Esophagus squamous epithelium (tissue), 4 donors: Measurements from ENCODE around the gene SEMA7A.
"Not testable (repeated sequence)": the region's sequence is repeated elsewhere in the genome, so short reads cannot be mapped to it uniquely, and the experiment has no call there.

Experiments used
- POLR2A ChIP-seq, 4 donors: fragments of 450-650 bp; IDR thresholded peaks; one replicate each; pipeline ENCODE4 v1.6.1; 2017; ENCODE audit warnings: antibody characterized with exemption in 4 of 4, mild to moderate bottlenecking in 4 of 4, moderate library complexity in 3 of 4
- TF ChIP-seq, protein P1 (sequence below), 6 experiments: fragments of 450-650 bp in 4 of 6; fragments of 200-600 bp in 2 of 6; sonication (generic) in 2 of 6; IDR thresholded peaks; one replicate each; pipeline ENCODE4 v1.5.1; 2016 to 2019; ENCODE audit warnings: antibody characterized with exemption in 6 of 6, mild to moderate bottlenecking in 4 of 6, moderate library complexity in 4 of 6

GRCh38 chr15:74359376-74359775 lies 74.4 kb downstream of the SEMA7A start:
- TF ChIP-seq, protein P1, sequence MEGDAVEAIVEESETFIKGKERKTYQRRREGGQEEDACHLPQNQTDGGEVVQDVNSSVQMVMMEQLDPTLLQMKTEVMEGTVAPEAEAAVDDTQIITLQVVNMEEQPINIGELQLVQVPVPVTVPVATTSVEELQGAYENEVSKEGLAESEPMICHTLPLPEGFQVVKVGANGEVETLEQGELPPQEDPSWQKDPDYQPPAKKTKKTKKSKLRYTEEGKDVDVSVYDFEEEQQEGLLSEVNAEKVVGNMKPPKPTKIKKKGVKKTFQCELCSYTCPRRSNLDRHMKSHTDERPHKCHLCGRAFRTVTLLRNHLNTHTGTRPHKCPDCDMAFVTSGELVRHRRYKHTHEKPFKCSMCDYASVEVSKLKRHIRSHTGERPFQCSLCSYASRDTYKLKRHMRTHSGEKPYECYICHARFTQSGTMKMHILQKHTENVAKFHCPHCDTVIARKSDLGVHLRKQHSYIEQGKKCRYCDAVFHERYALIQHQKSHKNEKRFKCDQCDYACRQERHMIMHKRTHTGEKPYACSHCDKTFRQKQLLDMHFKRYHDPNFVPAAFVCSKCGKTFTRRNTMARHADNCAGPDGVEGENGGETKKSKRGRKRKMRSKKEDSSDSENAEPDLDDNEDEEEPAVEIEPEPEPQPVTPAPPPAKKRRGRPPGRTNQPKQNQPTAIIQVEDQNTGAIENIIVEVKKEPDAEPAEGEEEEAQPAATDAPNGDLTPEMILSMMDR (IDR thresholded peaks at IDR 0.05), result not testable (repeated sequence)
- TF ChIP-seq POLR2A (IDR thresholded peaks at IDR 0.05), result not testable (repeated sequence)
